Type B pancreatic cell (in vitro differentiated cells): Measurements from ENCODE around the gene KIF1A. TPM values are rescaled to one million over a fixed set of nuclear protein-coding genes. Genes with fewer than 3 reads are reported as not detected.

Source experiments
- DNase-seq: peaks from one replicate; pipeline ENCODE4 v3.0.0; 2021; ENCODE audit warnings: mixed read lengths; ENCODE audit not compliant: unreplicated experiment; ENCODE audit errors: extremely low spot score
- H3K27ac Mint-ChIP-seq: 2 replicates; pipeline ENCODE4 v1.8.0; 2021; ENCODE audit warnings: mild to moderate bottlenecking, mixed read lengths
- H3K27me3 Mint-ChIP-seq: 2 replicates; pipeline ENCODE4 v1.8.0; 2021; ENCODE audit warnings: mixed read lengths
- H3K36me3 Mint-ChIP-seq: 2 replicates; pipeline ENCODE4 v1.8.0; 2021; ENCODE audit warnings: mixed read lengths
- H3K4me1 Mint-ChIP-seq: one replicate; pipeline ENCODE4 v1.8.0; 2021; ENCODE audit warnings: mixed read lengths; ENCODE audit not compliant: unreplicated experiment
- H3K4me3 Mint-ChIP-seq: 2 replicates; pipeline ENCODE4 v1.8.0; 2021; ENCODE audit warnings: mild to moderate bottlenecking, mixed read lengths
- H3K9me3 Mint-ChIP-seq: 2 replicates; pipeline ENCODE4 v1.8.0; 2021; ENCODE audit warnings: mixed read lengths
- total RNA-seq: library from RNA; stranded (reverse); gene quantifications from 2 replicates; pipeline ENCODE4 v1.2.1, GENCODE V29; 2021; ENCODE audit warnings: low replicate concordance
- TF ChIP-seq, protein P1 (sequence below): fragments of 200-600 bp; sonication (generic); conservative IDR thresholded peaks from 2 replicates; pipeline ENCODE4 v1.5.0; 2021; ENCODE audit warnings: antibody characterized with exemption, mild to moderate bottlenecking

Gene KIF1A
- total RNA-seq, 1 donor from 2014 or later = 78.4 TPM

DNA sequence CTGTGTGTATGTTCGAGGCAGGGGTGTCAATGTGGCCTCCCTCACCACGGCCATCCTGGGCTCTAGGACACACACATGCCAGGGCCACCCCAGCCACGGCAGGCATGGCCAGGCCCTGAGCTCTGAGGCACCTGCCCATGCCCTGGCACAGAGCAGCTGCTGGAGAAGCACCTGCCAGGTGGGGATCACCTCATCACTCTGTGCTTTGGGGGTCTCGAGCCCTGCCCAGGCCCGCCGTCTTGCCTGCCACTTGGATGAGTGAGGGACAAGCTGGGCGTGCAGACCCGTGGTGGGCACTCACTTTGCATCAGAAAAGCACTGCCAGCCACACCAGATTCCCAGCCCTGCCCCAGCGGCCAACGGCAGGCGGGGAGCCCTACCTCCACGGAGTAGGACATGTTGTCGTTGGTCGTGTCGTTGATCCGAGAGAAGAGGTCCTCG, 33.1 kb downstream of the KIF1A start:
- Mint-ChIP-seq H3K36me3 (no peaks in the 10 kb centered on the region), H3K27ac (no peak overlapping the region), H3K9me3 (no peaks in the 10 kb centered on the region), H3K4me1 (no peaks in the 10 kb centered on the region), H3K27me3 (no peaks in the 10 kb centered on the region), H3K4me3 (no peak overlapping the region)
- no peak for DNase-seq
- TF ChIP-seq, protein P1, sequence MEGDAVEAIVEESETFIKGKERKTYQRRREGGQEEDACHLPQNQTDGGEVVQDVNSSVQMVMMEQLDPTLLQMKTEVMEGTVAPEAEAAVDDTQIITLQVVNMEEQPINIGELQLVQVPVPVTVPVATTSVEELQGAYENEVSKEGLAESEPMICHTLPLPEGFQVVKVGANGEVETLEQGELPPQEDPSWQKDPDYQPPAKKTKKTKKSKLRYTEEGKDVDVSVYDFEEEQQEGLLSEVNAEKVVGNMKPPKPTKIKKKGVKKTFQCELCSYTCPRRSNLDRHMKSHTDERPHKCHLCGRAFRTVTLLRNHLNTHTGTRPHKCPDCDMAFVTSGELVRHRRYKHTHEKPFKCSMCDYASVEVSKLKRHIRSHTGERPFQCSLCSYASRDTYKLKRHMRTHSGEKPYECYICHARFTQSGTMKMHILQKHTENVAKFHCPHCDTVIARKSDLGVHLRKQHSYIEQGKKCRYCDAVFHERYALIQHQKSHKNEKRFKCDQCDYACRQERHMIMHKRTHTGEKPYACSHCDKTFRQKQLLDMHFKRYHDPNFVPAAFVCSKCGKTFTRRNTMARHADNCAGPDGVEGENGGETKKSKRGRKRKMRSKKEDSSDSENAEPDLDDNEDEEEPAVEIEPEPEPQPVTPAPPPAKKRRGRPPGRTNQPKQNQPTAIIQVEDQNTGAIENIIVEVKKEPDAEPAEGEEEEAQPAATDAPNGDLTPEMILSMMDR = no peak

DNA sequence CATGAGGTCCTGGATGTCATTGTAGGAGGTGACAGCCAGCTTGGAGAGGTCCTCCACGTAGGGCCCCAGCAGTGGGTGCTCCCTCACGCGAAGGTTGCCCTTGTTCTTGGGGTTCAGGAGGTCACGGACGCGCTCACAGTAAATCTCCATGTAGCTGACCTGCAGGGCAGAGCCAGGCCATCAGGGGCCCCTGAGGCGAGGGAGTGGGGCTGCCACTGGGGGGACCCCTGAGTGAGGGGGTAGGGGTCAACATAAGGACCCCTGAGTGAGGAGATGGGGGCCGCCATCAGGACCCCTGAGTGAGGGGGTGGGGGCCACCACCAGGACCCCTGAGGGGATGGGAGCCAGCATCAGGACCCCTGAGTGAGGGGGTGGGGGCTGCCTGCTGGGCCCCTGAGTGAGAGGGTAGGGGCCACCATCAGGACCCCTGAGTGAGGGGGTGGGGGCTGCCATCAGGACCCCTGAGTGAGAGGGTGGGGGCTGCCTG, 33.6 kb downstream of the KIF1A start:
- H3K36me3 Mint-ChIP-seq = no peaks in the 10 kb centered on the region
- TF ChIP-seq, protein P1 = no peak
- no peak for DNase-seq
- no peaks in the 10 kb centered on the region for H3K27me3 Mint-ChIP-seq
- no peaks in the 10 kb centered on the region for H3K4me1 Mint-ChIP-seq
- no peak overlapping the region for H3K4me3 Mint-ChIP-seq
- H3K9me3 Mint-ChIP-seq = no peaks in the 10 kb centered on the region
- H3K27ac Mint-ChIP-seq = no peak overlapping the region

GRCh38 chr2:240785424-240786335, 34.3 kb downstream of the KIF1A start:
- no peak for DNase-seq
- no peak overlapping the region for H3K27ac Mint-ChIP-seq
- no peaks in the 10 kb centered on the region for H3K36me3 Mint-ChIP-seq
- no peaks in the 10 kb centered on the region for H3K4me1 Mint-ChIP-seq
- H3K4me3 Mint-ChIP-seq = no peak overlapping the region
- no peaks in the 10 kb centered on the region for H3K9me3 Mint-ChIP-seq
- H3K27me3 Mint-ChIP-seq = no peaks in the 10 kb centered on the region
- TF ChIP-seq, protein P1 = no peak

DNA sequence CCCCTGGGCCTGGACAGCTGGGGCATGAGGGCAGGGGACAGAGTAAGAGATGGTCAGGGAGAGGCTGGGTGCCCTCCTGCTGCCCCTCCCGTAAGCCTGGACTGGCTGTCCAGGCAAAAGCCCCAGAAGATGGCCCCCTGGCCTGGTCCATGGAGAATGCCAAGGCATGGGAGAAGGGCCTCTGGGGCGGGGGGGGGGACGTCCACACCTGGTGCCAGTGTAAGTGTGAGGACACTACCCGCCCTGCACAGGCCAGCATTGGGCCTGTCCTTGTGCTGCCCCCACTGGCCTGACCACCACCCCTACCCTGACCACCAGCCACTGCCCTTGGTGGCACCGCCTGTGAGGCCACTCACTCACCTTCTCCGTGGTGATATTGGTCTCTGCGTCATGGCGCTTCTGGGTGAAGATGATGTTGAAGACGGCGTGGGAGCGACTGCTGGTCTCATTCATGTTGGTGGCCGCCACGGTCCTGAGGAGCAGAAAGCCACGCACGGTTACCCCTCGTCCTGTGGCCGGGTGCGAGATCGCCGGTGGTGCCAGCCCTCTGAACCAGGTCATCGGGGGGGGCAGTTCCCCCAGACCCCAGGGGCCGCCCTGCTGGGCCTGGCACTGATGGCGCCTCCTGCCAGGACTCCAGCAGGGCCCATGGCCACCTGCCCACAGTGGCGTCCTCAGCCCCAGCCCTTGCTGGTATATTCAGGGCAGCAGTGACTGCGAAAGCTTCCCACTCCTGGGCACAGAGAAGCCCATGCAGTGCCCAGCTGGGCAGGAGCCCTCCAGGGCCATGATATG, 35.2 kb downstream of the KIF1A start:
- TF ChIP-seq, protein P1 = no peak
- no peak for DNase-seq
- Mint-ChIP-seq H3K27me3 (no peaks in the 10 kb centered on the region), H3K36me3 (no peaks in the 10 kb centered on the region), H3K9me3 (no peaks in the 10 kb centered on the region), H3K27ac (no peak overlapping the region), H3K4me3 (no peak overlapping the region), H3K4me1 (no peaks in the 10 kb centered on the region)

GRCh38 chr2:240783819-240784621, 36.0 kb downstream of the KIF1A start:
- H3K27me3 Mint-ChIP-seq = no peaks in the 10 kb centered on the region

More at GRCh38 chr2:240783819-240784621, 36.0 kb downstream of the KIF1A start:
- no peak for DNase-seq
- TF ChIP-seq, protein P1 = no peak
- Mint-ChIP-seq H3K36me3 (no peaks in the 10 kb centered on the region), H3K4me1 (no peaks in the 10 kb centered on the region), H3K9me3 (no peaks in the 10 kb centered on the region), H3K4me3 (no peak overlapping the region), H3K27ac (no peak overlapping the region)
